CD4-positive, alpha-beta T cell (primary cell): ENCODE results near the gene SYTL2. TPM values are rescaled to one million over a fixed set of nuclear protein-coding genes. Genes with fewer than 3 reads are reported as not detected.

ENCODE experiments used
- ATAC-seq: fragments of 200-7000 bp; cut with Tn5 transposase; one replicate; pipeline ENCODE4 v1.10.0; 2022; ENCODE audit warnings: mild to moderate bottlenecking; ENCODE audit not compliant: poor library complexity
- CTCF ChIA-PET: fragments of 350-600 bp; sonication (Branson Sonifier 250); formaldehyde crosslinking; loops from one replicate; lab custom pipeline; 2021; ENCODE audit warnings: antibody characterized with exemption, inconsistent platforms; lab: Charles Lee
- POLR2A ChIA-PET: fragments of 350-600 bp; sonication (Branson Sonifier 250); formaldehyde crosslinking; loops from one replicate; lab custom pipeline; 2021; ENCODE audit warnings: antibody characterized with exemption, inconsistent platforms; lab: Charles Lee
- DNase-seq, 14 experiments: peaks; one replicate each; pipeline ENCODE4 v3.0.0-alpha.2; 2013 to 2020; ENCODE audit warnings: mixed read lengths in 2 of 14
- H3K27ac ChIP-seq, 2 donors: one replicate each; pipeline versions ENCODE4 v1.5.1 to v1.7.0; 2013; ENCODE audit warnings: low read length in 2 of 2, low read depth in 1 of 2, mild to moderate bottlenecking in 1 of 2
- H3K27me3 ChIP-seq, 2 experiments: 1 replicate in 1 of 2; 2 replicates in 1 of 2; pipeline versions ENCODE4 v1.6.1 to v1.7.0; 2013; ENCODE audit warnings: low read length in 2 of 2, control low read depth in 1 of 2, mild to moderate bottlenecking in 1 of 2, moderate library complexity in 1 of 2; ENCODE audit not compliant: insufficient read depth in 2 of 2, control insufficient read depth in 1 of 2
- H3K36me3 ChIP-seq: one replicate; pipeline ENCODE4 v1.6.1; 2013; ENCODE audit warnings: low read length, control low read depth; ENCODE audit not compliant: insufficient read depth
- H3K4me1 ChIP-seq: one replicate; pipeline ENCODE4 v1.6.1; 2013; ENCODE audit warnings: low read length, control low read depth; ENCODE audit not compliant: insufficient read depth
- H3K4me3 ChIP-seq: one replicate; pipeline ENCODE4 v1.5.1; 2013; ENCODE audit warnings: mild to moderate bottlenecking, low read length, moderate library complexity
- H3K9me3 ChIP-seq, 2 experiments: 1 replicate in 1 of 2; 2 replicates in 1 of 2; pipeline versions ENCODE4 v1.6.1 to v1.7.0; 2013; ENCODE audit warnings: low read length in 2 of 2, mild to moderate bottlenecking in 2 of 2, control low read depth in 1 of 2, moderate library complexity in 1 of 2; ENCODE audit not compliant: control insufficient read depth in 1 of 2, insufficient read depth in 1 of 2
- H3K27ac Mint-ChIP-seq: one replicate; pipeline ENCODE4 v1.8.0; 2020; ENCODE audit warnings: mixed read lengths
- H3K27me3 Mint-ChIP-seq: one replicate; pipeline ENCODE4 v1.8.0; 2021; ENCODE audit warnings: mixed read lengths
- H3K36me3 Mint-ChIP-seq: one replicate; pipeline ENCODE4 v1.8.0; 2021; ENCODE audit warnings: low read depth, mixed read lengths
- H3K4me1 Mint-ChIP-seq: one replicate; pipeline ENCODE4 v1.8.0; 2021; ENCODE audit warnings: low read depth, mixed read lengths
- H3K4me3 Mint-ChIP-seq: one replicate; pipeline ENCODE4 v1.8.0; 2020; ENCODE audit warnings: mild to moderate bottlenecking, mixed read lengths
- H3K9me3 Mint-ChIP-seq: one replicate; pipeline ENCODE4 v1.8.0; 2020; ENCODE audit warnings: mixed read lengths
- intact Hi-C, 2 experiments: fragments of 100-400 bp; cut with DNase I in 1 of 2; cut with micrococcal nuclease in 1 of 2; formaldehyde crosslinking; loops; one replicate each; pipeline versions ENCODE4 v1.15.1 to v1.9.0; 2023 to 2025; cut with DNase I, micrococcal nuclease
- total RNA-seq, 174 experiments: library from RNA in 2 of 174; stranded (reverse) in 2 of 174; gene quantifications; one replicate each; pipeline ENCODE4 v1.2.3 and lab custom pipeline; 2021 to 2026
- TF ChIP-seq, protein P1 (sequence below): fragments of 200-600 bp; IDR thresholded peaks from one replicate; pipeline ENCODE4 v1.8.0; 2022; ENCODE audit warnings: antibody characterized with exemption, mild to moderate bottlenecking

The SYTL2 gene
- total RNA-seq, 2 experiments from 2014 or later: 35.4 to 36.7 TPM

DNA sequence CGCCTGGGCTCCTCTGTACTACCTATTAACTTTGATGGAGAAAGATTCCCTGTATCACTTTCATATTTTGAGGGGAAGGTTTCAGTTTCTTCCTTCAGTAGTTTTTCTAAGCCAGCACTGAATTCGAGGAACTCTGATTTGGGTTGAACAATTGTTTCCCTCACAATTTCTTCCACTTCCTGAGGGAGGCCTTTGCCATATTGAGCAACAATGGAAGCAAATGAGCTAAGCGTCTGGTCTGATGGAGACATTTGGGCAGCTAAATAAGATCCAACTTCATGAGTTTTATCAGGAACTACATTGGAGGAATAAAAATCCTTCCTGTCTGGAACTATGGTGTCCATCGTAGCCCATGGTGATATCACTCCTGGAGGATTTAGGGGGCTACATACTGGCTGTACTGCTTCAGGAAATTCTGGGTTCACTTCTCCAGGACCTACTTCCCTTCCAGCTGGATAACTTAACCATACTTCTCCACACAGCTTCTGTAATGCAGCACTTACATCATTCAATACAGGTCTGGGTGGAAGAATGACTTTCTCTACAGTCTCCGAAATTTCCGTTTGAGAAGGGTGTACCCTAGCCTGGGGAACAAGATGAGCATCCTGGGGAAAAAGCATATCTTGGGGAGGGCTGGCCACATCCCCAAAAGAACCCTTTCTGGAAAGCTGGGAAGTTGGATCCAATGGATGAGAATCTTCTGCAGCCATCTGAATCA is 86.0 kb downstream of the SYTL2 start:
- Histone ChIP-seq H3K36me3 (peaks cover 13% of the 10 kb centered on the region), H3K9me3 (no peaks in the 10 kb centered on the region), H3K27ac (no peak overlapping the region), H3K27me3 (no peaks in the 10 kb centered on the region), H3K4me1 (no peaks in the 10 kb centered on the region), H3K4me3 (no peak overlapping the region)
- H3K4me1 Mint-ChIP-seq: peaks cover 12% of the 10 kb centered on the region
- ATAC-seq: no peak
- intact Hi-C loops: no loop called here
- H3K36me3 Mint-ChIP-seq: peaks cover 44% of the 10 kb centered on the region
- H3K4me3 Mint-ChIP-seq: no peak overlapping the region
- POLR2A ChIA-PET: interaction anchor here (1.4 kb wide), 1 partner anchor 99 kb away, joined by 3 read pairs; no protein-coding TSS in a partner anchor
- TF ChIP-seq, protein P1, sequence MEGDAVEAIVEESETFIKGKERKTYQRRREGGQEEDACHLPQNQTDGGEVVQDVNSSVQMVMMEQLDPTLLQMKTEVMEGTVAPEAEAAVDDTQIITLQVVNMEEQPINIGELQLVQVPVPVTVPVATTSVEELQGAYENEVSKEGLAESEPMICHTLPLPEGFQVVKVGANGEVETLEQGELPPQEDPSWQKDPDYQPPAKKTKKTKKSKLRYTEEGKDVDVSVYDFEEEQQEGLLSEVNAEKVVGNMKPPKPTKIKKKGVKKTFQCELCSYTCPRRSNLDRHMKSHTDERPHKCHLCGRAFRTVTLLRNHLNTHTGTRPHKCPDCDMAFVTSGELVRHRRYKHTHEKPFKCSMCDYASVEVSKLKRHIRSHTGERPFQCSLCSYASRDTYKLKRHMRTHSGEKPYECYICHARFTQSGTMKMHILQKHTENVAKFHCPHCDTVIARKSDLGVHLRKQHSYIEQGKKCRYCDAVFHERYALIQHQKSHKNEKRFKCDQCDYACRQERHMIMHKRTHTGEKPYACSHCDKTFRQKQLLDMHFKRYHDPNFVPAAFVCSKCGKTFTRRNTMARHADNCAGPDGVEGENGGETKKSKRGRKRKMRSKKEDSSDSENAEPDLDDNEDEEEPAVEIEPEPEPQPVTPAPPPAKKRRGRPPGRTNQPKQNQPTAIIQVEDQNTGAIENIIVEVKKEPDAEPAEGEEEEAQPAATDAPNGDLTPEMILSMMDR: no peak
- CTCF ChIA-PET: interaction anchor here (1.2 to 2.5 kb wide), 2 partner anchors 12 to 17 kb away, joined by 4 to 5 read pairs; no protein-coding TSS in a partner anchor
- H3K27me3 Mint-ChIP-seq: no peaks in the 10 kb centered on the region
- DNase-seq: no peak
- no peak overlapping the region for H3K27ac Mint-ChIP-seq
- no peaks in the 10 kb centered on the region for H3K9me3 Mint-ChIP-seq

DNA sequence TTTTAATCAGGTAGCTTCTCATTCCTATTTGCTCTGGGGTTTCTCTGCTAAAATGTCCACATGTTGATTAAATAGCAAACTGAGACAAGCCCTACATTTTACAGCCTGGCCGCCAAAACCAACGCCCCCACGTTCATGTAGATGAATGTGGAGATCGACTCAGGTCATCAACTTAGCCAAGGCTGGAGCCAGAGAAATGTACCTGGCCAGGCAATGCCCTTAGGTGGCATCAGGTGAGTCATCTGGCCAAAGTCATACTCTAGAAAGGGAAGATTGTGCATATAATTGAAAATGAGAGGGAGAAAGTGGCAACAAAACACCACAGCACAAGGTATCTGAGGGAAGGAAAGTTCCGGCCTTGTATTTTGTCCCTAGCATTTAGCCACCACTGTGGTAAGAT is 87.9 kb downstream of the SYTL2 start:
- H3K27me3 Mint-ChIP-seq: no peaks in the 10 kb centered on the region
- ATAC-seq: no peak
- TF ChIP-seq, protein P1: no peak
- no peaks in the 10 kb centered on the region for H3K9me3 Mint-ChIP-seq
- no peaks in the 10 kb centered on the region for H3K4me1 Mint-ChIP-seq
- POLR2A ChIA-PET: no interaction called here
- no peaks in the 10 kb centered on the region for H3K9me3 ChIP-seq
- peaks cover 37% of the 10 kb centered on the region for H3K36me3 Mint-ChIP-seq
- DNase-seq: no peak
- no peak overlapping the region for H3K4me3 Mint-ChIP-seq
- CTCF ChIA-PET: no interaction called here
- H3K36me3 ChIP-seq: peaks cover 13% of the 10 kb centered on the region
- no peaks in the 10 kb centered on the region for H3K27me3 ChIP-seq
- no peak overlapping the region for H3K27ac Mint-ChIP-seq
- H3K4me3 ChIP-seq: no peak overlapping the region
- no peak overlapping the region for H3K27ac ChIP-seq
- H3K4me1 ChIP-seq: no peaks in the 10 kb centered on the region
- intact Hi-C loops: no loop called here

DNA sequence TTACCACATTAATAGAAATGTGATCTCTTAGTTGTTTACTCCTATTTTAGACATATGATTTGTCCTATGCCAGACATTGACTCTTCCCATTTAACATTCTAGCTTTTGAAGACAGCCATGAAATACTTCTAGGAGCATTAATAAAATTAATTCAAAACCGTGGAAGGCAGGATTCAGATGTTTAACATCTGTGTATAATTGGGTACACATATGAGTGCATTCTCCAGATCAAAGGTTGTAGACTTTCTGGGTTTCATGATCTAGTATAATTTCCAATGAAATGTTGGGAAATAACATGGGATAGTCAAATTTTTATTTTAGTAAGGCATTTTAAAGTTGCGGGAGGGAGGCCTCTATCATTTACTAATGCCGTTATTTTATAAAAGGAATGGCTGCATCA is 89.8 kb downstream of the SYTL2 start:
- no peak for DNase-seq

More for the DNA sequence above, 89.8 kb downstream of the SYTL2 start:
- Mint-ChIP-seq H3K9me3 (no peaks in the 10 kb centered on the region), H3K4me1 (no peaks in the 10 kb centered on the region), H3K36me3 (peaks cover 21% of the 10 kb centered on the region), H3K27me3 (no peaks in the 10 kb centered on the region), H3K27ac (no peak overlapping the region), H3K4me3 (no peak overlapping the region)
- no peaks in the 10 kb centered on the region for H3K9me3 ChIP-seq
- no peaks in the 10 kb centered on the region for H3K27me3 ChIP-seq
- POLR2A ChIA-PET: no interaction called here
- no peak for ATAC-seq
- CTCF ChIA-PET: no interaction called here
- H3K4me3 ChIP-seq: no peak overlapping the region
- peaks cover 3% of the 10 kb centered on the region for H3K36me3 ChIP-seq
- H3K4me1 ChIP-seq: no peaks in the 10 kb centered on the region
- H3K27ac ChIP-seq: no peak overlapping the region
- intact Hi-C loops: no loop called here
- TF ChIP-seq, protein P1: no peak
